Kidney (tissue), 14 donors: ENCODE results near the gene LYPD4. TPM values are rescaled to one million over a fixed set of nuclear protein-coding genes. Genes with fewer than 3 reads are reported as not detected.

Experiments used
- DNase-seq, 5 donors: peaks; one replicate each; pipeline ENCODE4 v3.0.0-alpha.2; 2013 to 2020
- FAIRE-seq: peaks from 2 replicates; lab custom pipeline; 2012; peaks lifted over from hg19 to GRCh38; lab: Jason Lieb, UNC
- H3K27ac ChIP-seq, 2 donors: one replicate each; pipeline ENCODE4 v1.7.0; 2013; ENCODE audit warnings: low read depth in 2 of 2, low read length in 2 of 2, inconsistent platforms in 1 of 2
- H3K27me3 ChIP-seq: one replicate; pipeline ENCODE4 v1.7.1; 2013; ENCODE audit warnings: low read length, inconsistent platforms; ENCODE audit not compliant: control insufficient read depth, insufficient read depth
- H3K36me3 ChIP-seq, 3 donors: one replicate each; pipeline versions ENCODE4 v1.7.0 to v1.7.1; 2013; ENCODE audit warnings: low read length in 3 of 3, control low read depth in 1 of 3, inconsistent platforms in 1 of 3; ENCODE audit not compliant: insufficient read depth in 3 of 3, control insufficient read depth in 2 of 3
- H3K4me1 ChIP-seq, 3 donors: one replicate each; pipeline versions ENCODE4 v1.7.0 to v1.7.1; 2013; ENCODE audit warnings: low read length in 3 of 3, inconsistent platforms in 1 of 3, low read depth in 1 of 3; ENCODE audit not compliant: control insufficient read depth in 2 of 3, insufficient read depth in 2 of 3
- H3K4me3 ChIP-seq, 3 donors: one replicate each; pipeline versions ENCODE4 v1.7.0 to v1.8.1; 2013; ENCODE audit warnings: low read length in 3 of 3, control low read depth in 1 of 3, inconsistent platforms in 1 of 3
- H3K9ac ChIP-seq, 3 donors: one replicate each; pipeline versions ENCODE4 v1.7.0 to v1.7.1; 2013; ENCODE audit warnings: low read length in 3 of 3, control low read depth in 1 of 3, inconsistent platforms in 1 of 3
- H3K9me3 ChIP-seq, 3 donors: one replicate each; pipeline versions ENCODE4 v1.7.0 to v1.7.1; 2013; ENCODE audit warnings: low read length in 3 of 3, control low read depth in 1 of 3, inconsistent platforms in 1 of 3; ENCODE audit not compliant: control insufficient read depth in 2 of 3, insufficient read depth in 1 of 3
- CTCF ChIP-seq: IDR thresholded peaks from 3 replicates; pipeline ENCODE4 v1.5.1; 2012; ENCODE audit warnings: mild to moderate bottlenecking, moderate library complexity, borderline replicate concordance; ENCODE audit not compliant: insufficient read depth; ENCODE audit errors: extremely low read depth
- intact Hi-C: fragments of 100-400 bp; cut with DNase I; formaldehyde crosslinking; loops from one replicate; pipeline ENCODE4 v1.11.1; 2022
- polyA plus RNA-seq: library from polyadenylated mRNA; stranded (reverse); fragments of 350-450 nt; fragmentation: Illumina TruSeq; extraction: RNeasy Lipid Tissue Mini Kit (QIAGEN cat#74804); gene quantifications from one replicate; pipeline ENCODE4 v1.2.3, GENCODE V29; 2014; ENCODE audit warnings: low read depth, low replicate concordance; ENCODE audit not compliant: insufficient read depth
- total RNA-seq: library from RNA; stranded (reverse); fragmentation: NEBNext Ultra II Directional; extraction: Animal tissue kit (Norgen Biotek cat#: 25700); gene quantifications from one replicate; pipeline ENCODE4 v1.2.1, GENCODE V29; 2021
- donor health status: control.
- donor health status: control.
- donor health status: control.
- donor health status: control.
- donor health status: control.
- donor health status: DM: yes; HTN: yes; CAD: no.
- donor health status: Normal renal cell carcinoma (clear cell type).

LYPD4 gene
- total and polyA plus RNA-seq, 2 donors from 2014 or later, result not detected

GRCh38 chr19:41807176-41807575 is 37.3 kb downstream of the LYPD4 start:
- intact Hi-C loops, result no loop called here

GRCh38 chr19:41804336-41804735 is 40.1 kb downstream of the LYPD4 start:
- Histone ChIP-seq H3K27ac (no peak overlapping the region), H3K4me3 (no peak overlapping the region), H3K9ac (no peak overlapping the region), H3K4me1 (no peaks in the 10 kb centered on the region), H3K9me3 (peaks cover 0 to 3% (median 0%) of the 10 kb centered on the region in 3 donors), H3K36me3 (no peaks in the 10 kb centered on the region), H3K27me3 (no peaks in the 10 kb centered on the region)
- no peak for FAIRE-seq
- TF ChIP-seq CTCF, result no peak
- no peak for DNase-seq
- intact Hi-C loops, result no loop called here

More at GRCh38 chr19:41807176-41807575, 37.3 kb downstream of the LYPD4 start:
- no peaks in the 10 kb centered on the region for H3K9me3 ChIP-seq
- H3K9ac ChIP-seq, result no peak overlapping the region
- TF ChIP-seq CTCF, result no peak
- H3K36me3 ChIP-seq, result no peaks in the 10 kb centered on the region
- H3K4me3 ChIP-seq, result no peak overlapping the region
- no peak overlapping the region for H3K27ac ChIP-seq
- DNase-seq (no peak), FAIRE-seq (no peak)
- no peaks in the 10 kb centered on the region for H3K4me1 ChIP-seq
- H3K27me3 ChIP-seq, result no peaks in the 10 kb centered on the region

- Histone ChIP-seq H3K27ac (no peak overlapping the region), H3K4me1 (no peaks in the 10 kb centered on the region), H3K4me3 (no peak overlapping the region), H3K9ac (no peak overlapping the region), H3K9me3 (peaks cover 0 to 3% (median 0%) of the 10 kb centered on the region in 3 donors), H3K27me3 (no peaks in the 10 kb centered on the region), H3K36me3 (no peaks in the 10 kb centered on the region)
- no peak for TF ChIP-seq CTCF
- FAIRE-seq (no peak), DNase-seq (no peak)
- intact Hi-C loops, result no loop called here
Observed at GRCh38 chr19:41802770-41803169, 41.7 kb downstream of the LYPD4 start.

GRCh38 chr19:41801792-41802211 is 42.7 kb downstream of the LYPD4 start:
- Histone ChIP-seq H3K9me3 (peaks cover 0 to 3% (median 0%) of the 10 kb centered on the region in 3 donors), H3K36me3 (no peaks in the 10 kb centered on the region), H3K27me3 (no peaks in the 10 kb centered on the region), H3K9ac (no peak overlapping the region), H3K27ac (peak overlapping the region in 1 of 2 donors; percentile 37), H3K4me1 (no peaks in the 10 kb centered on the region), H3K4me3 (no peak overlapping the region)
- DNase-seq, result no peak
- no peak for TF ChIP-seq CTCF
- intact Hi-C loops, result no loop called here
- FAIRE-seq, result no peak
